HK-2 (cell line): ENCODE results near the gene PGBD5.

Source experiments
- DNase-seq: peaks from one replicate; pipeline ENCODE4 v3.0.0-alpha.2; 2018; ENCODE audit not compliant: unreplicated experiment

Gene PGBD5

DNA sequence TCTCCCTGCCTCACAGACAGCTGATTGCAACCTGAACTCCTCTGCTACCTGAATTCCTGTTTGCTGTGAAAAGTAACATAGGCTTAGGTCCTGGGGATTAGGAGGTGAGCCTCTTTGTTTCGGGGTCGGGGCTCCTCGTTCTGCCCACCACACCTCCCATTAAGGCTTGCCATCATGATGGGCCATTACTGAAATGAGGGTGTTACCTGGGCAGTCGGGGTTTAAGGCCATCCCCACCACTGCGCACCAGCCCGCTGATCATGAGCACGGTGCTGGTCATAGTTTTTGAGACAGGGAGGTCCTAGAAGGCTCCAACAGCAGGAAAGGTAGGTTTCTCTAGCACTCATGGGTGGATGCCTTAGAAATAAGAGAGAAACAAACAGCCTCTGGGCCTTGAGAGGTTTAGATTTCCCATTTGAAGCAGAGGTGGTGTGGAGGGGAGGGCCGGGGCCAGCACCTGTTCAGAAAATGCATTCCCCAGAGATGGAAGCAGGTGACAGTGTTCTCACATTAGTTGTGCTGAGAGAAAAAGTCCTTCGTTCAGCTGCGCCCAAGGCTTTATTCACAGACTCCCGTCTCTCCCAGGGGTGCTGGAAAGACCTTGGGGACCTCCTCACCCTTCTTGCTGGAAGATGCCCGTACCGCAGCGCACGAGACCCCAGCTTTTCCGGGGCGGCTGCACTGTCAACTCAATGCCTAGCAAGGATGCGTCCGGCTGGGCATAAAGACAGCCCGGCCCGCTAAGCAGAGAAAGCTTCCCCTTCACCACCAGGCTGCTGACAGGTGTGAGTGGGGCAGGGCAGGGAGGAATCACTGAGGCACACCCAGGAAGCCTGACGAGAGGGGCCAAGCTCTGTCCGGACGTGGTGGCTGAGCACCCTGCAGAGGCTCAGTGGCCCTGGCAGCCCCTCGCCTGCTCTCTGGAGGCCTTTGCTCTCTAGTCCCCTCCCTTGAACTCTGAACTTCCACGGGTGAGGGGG lies 125.5 kb downstream of the PGBD5 start:
- no peak for DNase-seq

DNA sequence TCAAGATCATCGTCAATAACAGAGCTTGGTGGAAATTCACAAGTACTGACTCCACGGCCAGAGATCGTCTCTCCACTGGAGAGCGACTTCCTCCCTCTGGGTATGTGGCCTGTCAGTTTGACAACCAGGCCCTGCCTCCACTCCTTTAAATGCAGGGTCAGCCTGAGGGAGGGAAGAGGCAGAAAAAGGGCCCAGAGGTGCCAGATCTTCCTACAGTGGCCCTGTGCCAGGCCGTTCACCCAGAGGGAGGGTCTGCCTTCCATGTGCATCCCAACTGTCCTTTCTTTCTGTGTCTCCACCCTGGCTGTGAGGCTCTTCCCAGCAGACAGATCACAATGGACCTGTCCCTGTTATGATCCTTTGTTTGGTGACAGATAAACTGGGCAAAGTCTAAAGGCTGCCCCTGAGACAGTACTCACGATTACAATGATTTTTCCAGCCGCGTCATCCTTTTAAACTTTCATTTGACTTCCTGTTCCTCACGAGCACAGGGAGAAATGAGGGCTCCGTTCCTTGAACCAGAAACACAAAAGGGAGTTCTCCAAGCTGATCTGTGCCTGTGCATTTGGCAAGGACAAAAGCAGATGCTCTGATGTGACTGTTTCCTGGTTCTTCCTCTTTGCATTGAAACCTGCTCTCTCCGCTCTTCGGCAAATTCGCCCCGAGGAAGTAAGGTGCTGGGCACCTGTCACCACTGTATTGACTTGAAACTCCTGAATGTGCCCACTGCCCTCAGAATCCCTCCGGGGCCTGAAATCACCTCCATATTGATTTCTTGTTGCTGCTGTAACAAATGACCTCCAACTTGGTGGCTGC lies 126.7 kb downstream of the PGBD5 start:
- DNase-seq: no peak

- DNase-seq: no peak
Measured at GRCh38 chr1:230295367-230295766, 130.8 kb downstream of the PGBD5 start.

DNA sequence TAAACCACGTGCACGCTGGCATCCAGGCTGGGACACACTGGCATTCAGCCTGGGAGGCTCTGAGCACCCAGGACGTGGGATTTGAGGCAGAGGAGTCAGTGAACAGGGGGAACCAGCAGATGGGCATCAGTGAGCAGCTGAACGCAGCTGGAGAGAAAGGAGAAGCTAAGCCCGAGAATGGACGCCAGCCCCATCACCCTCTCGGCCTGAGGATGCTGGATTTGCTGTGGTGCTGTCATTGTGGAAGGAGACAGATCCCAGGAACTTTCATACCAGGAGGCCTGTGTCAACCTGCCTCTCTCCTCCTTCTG lies 132.8 kb downstream of the PGBD5 start:
- DNase-seq: no peak

DNA sequence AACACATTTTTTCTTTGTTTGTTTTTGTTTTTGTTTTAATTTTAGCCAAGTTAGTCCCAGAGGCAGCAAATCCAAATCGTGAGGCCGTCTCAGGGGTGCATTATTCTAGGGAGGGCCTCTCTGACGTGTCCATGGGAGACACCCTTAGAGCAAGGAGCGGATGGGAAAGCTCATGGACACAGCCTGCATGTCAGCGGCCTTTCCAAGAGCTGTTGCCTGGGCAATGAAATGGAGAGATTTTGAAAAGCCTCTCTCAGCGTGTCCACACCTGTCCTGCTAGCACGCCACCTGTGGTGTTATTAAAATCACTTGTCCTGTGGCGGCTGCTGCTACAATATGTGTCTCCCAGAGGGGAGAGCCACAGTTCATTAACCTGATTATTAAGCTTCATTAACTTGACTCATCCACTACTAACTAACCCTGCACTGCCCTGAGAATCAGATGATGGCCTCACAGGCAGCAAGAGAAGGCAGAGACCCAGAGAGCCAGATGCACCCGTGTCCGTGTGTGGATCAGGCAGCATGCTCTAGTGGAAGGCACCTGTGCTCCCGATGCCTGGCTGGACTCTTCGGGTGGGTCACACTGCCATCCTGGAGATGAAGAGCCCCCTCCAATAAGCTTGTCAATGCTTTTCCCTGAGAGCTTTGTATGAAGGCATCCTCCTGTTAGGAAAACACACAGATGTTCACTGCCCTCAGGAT lies 133.3 kb downstream of the PGBD5 start:
- no peak for DNase-seq

DNA sequence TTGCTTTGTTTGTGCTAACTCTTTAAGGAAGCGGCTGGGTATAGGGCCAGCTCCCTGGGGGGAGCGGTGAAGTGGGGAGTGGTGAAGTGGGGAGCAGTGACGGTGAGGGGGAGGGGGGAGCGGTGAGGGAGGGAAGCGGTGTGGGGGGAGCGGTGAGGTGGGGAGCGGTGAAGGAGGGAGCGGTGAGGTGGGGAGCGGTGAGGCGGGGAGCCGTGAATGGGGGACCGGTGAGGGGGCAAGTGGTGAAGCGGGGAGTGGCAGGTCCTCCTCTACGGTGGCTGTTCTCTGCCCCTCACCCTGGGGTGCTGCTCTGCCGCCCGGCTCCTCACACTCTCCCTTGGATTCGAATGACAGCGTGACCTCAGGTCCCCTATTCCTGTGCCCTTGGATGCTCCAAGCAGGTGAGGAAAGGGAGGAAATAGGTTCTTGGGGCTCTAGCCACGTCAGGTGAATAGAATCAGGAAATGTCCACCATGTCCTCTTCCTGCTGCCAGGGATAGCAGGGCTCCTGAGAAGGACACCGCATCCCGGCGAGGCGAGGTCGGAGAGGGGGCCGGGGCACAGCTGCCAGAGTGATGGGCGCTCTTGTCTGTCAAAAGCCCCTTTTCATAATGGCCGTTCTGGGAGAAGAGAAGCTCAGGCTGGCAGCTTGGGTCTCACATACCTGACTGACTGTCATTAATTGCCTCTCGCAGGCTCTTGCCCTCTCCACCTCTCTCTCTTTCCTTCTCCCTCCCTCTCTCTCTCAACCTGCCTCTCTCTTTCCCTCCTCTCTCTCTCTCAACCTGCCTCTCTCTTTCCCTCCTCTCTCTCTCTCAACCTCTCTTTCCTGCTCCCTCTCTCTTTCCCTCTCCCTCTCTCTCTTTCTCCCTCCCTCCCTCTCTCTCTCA lies 134.2 kb downstream of the PGBD5 start:
- DNase-seq: no peak

GRCh38 chr1:230289350-230289644 lies 136.8 kb downstream of the PGBD5 start:
- no peak for DNase-seq

GRCh38 chr1:230288641-230289349 lies 137.3 kb downstream of the PGBD5 start:
- DNase-seq: no peak

GRCh38 chr1:230287674-230288315 lies 138.3 kb downstream of the PGBD5 start:
- DNase-seq: no peak

GRCh38 chr1:230286890-230287269 lies 139.3 kb downstream of the PGBD5 start:
- DNase-seq: no peak

- no peak for DNase-seq
Measured at GRCh38 chr1:230286166-230286889, 139.8 kb downstream of the PGBD5 start.

- no peak for DNase-seq
Measured at GRCh38 chr1:230285351-230285750, 140.8 kb downstream of the PGBD5 start.

- DNase-seq: no peak
Measured at GRCh38 chr1:230284891-230285290, 141.2 kb downstream of the PGBD5 start.

DNA sequence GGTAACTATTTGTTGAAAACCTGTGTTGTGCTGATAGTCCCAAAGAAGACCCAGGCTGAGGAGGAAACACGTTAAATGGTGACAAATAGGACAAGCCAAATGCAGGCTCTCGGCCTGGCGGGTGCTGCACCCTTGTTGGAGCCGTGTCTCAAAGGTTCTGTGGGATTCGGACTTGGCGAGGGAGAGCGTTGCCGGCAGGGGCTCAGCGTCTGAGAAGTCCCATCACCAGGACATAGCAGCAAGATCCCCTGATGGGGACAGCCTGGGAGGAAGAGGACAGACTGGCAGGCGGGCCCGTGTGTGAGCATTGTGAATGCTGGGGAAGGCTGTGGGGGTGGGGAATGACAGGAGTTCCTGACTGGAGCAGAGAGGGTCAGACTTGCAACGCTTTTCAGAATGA lies 142.5 kb downstream of the PGBD5 start:
- DNase-seq: no peak

DNA sequence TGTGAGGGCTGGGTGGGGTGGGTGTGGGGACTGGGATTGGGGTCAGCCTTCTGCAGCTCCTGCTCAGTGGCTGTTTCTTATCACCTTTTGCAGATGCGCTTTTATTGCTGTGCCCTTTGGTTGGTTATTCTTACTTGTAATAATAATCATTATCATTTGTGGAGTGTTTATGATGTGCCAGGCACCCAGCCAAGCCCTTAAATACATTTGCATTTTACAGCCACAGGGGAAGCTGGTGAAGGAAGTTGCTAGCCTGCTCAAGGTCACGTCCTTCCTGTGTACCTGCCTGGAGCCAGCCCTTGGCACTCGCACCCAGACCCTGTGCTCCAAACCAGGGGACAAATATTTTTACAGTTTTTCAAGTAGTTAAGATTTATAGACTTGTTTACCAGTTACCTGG lies 144.0 kb downstream of the PGBD5 start:
- no peak for DNase-seq

DNA sequence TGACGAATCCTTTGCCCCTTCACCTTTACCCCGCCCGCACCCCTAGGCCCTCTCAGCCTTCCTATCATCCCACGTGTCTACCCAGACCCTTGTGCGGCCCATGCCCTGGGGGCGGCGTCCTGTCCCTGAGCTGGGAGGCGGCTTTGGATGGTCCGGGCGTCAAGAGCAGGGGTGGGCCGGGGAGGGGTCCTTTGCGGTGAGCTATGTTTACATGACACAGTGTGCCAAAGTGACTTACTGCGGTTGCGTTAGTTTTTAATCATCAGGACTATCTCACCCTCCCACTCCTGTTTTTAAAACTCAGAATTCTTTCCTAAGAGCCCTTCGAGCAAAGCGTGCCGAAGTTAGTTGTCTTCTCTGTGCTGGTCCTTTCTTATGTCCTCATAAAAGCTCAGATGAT lies 144.6 kb downstream of the PGBD5 start:
- DNase-seq: no peak

DNA sequence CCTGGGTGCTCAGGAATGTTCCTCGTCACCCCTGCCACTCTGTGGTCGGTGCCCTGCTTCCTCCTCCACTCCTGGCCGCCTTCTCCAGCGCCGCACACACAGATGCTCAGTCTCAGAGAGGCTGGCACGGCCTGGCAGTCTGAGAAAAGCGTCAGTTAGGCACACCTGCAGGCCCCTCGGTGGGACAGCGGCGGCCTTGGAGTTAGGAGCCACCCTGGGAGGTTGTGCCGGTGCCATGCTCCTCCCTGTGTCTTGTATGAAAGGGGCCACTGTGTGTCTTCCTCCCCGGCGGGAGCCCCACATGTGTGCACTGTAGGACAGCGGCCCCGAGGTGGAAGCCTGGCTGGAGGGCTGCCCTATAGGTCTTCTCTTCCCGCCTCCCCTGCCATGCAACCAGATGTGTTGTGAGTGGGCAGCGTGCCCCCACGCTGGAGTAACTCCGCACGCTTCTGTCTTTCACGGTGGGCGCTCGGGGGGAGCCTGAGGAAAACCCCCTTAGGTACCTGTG lies 145.2 kb downstream of the PGBD5 start:
- DNase-seq: no peak

GRCh38 chr1:230280054-230280795 lies 145.9 kb downstream of the PGBD5 start:
- no peak for DNase-seq

DNA sequence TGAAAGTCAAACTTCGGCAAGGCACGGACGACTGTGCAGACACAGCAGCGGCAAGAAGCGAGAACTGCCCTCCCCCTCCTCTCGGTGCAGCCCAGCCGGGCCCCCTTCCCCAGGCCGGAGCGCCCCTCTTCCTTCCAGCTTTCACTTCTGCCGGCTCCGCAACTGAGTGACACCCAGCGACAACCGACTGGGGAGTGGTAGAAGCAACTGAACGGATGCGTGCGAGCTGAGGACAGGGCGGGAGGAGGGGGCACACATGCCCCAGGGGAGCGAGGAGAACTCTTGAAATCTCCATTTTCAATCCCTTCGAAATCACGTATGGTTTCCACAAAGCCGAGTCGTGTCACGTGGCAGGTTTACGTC lies 146.6 kb downstream of the PGBD5 start:
- no peak for DNase-seq
